Astrocyte (in vitro differentiated cells and primary cell): ENCODE data around the gene PRF1. TPM values are rescaled to one million over a fixed set of nuclear protein-coding genes. Genes with fewer than 3 reads are reported as not detected.

Source experiments
- DNase-seq: peaks from one replicate; pipeline ENCODE4 v3.0.0-alpha.2; 2010; ENCODE audit warnings: low read depth
- FAIRE-seq: peaks from 2 replicates; lab custom pipeline; 2011; peaks lifted over from hg19 to GRCh38; lab: Jason Lieb, UNC
- H2AFZ ChIP-seq: 2 replicates; pipeline ENCODE4 v1.6.0; 2012; ENCODE audit warnings: low read depth, low read length, inconsistent platforms
- H3K27ac ChIP-seq: 2 replicates; pipeline ENCODE4 v1.5.1; 2011; ENCODE audit warnings: low read depth, low read length, inconsistent platforms
- H3K27me3 ChIP-seq: 2 replicates; pipeline ENCODE4 v1.6.0; 2011; ENCODE audit warnings: low read length, inconsistent platforms; ENCODE audit not compliant: insufficient read depth
- H3K36me3 ChIP-seq: 2 replicates; pipeline ENCODE4 v1.5.1; 2011; ENCODE audit warnings: low read length, inconsistent platforms; ENCODE audit not compliant: insufficient read depth
- H3K4me1 ChIP-seq: 2 replicates; pipeline ENCODE4 v1.5.1; 2011; ENCODE audit warnings: low read length, inconsistent platforms; ENCODE audit not compliant: insufficient read depth
- H3K4me2 ChIP-seq: 2 replicates; pipeline ENCODE4 v1.6.0; 2012; ENCODE audit warnings: low read length, inconsistent platforms
- H3K4me3 ChIP-seq: 2 replicates; pipeline ENCODE4 v1.5.1; 2011; ENCODE audit warnings: low read depth, mild to moderate bottlenecking, low read length, inconsistent platforms; ENCODE audit not compliant: insufficient read depth
- H3K79me2 ChIP-seq: 2 replicates; pipeline ENCODE4 v1.6.0; 2012; ENCODE audit warnings: mild to moderate bottlenecking, low read length, inconsistent platforms; ENCODE audit not compliant: insufficient read depth
- H3K9ac ChIP-seq: 2 replicates; pipeline ENCODE4 v1.6.0; 2012; ENCODE audit warnings: mild to moderate bottlenecking, low read length, inconsistent platforms
- H3K9me3 ChIP-seq: 2 replicates; pipeline ENCODE4 v1.5.1; 2012; ENCODE audit warnings: low read depth, mild to moderate bottlenecking, low read length, inconsistent platforms; ENCODE audit not compliant: insufficient read depth
- H4K20me1 ChIP-seq: 2 replicates; pipeline ENCODE4 v1.6.0; 2012; ENCODE audit warnings: low read length, inconsistent platforms; ENCODE audit not compliant: insufficient read depth
- H3K27ac Mint-ChIP-seq: one replicate; pipeline ENCODE4 v1.8.0; 2021; ENCODE audit warnings: mild to moderate bottlenecking, mixed read lengths; ENCODE audit not compliant: unreplicated experiment
- H3K27me3 Mint-ChIP-seq: one replicate; pipeline ENCODE4 v1.8.0; 2021; ENCODE audit warnings: low read depth, mixed read lengths; ENCODE audit not compliant: unreplicated experiment
- H3K36me3 Mint-ChIP-seq: one replicate; pipeline ENCODE4 v1.8.0; 2021; ENCODE audit warnings: low read depth, mixed read lengths; ENCODE audit not compliant: unreplicated experiment
- H3K4me1 Mint-ChIP-seq: one replicate; pipeline ENCODE4 v1.8.0; 2021; ENCODE audit warnings: low read depth, mixed read lengths; ENCODE audit not compliant: unreplicated experiment
- H3K4me3 Mint-ChIP-seq: one replicate; pipeline ENCODE4 v1.8.0; 2021; ENCODE audit warnings: mild to moderate bottlenecking, moderate library complexity, mixed read lengths; ENCODE audit not compliant: unreplicated experiment
- H3K9me3 Mint-ChIP-seq: one replicate; pipeline ENCODE4 v1.8.0; 2021; ENCODE audit warnings: mild to moderate bottlenecking, mixed read lengths; ENCODE audit not compliant: unreplicated experiment
- EZH2 ChIP-seq: IDR thresholded peaks from 2 replicates; pipeline ENCODE4 v1.6.1; 2012; ENCODE audit warnings: mild to moderate bottlenecking, low read length, inconsistent platforms; ENCODE audit not compliant: insufficient read depth
- total RNA-seq: library from RNA; stranded (reverse); gene quantifications from 2 replicates; pipeline ENCODE4 v1.2.1, GENCODE V29; 2021
- TF ChIP-seq, protein P1 (sequence below): IDR thresholded peaks from 2 replicates; pipeline ENCODE4 v1.5.1; 2011; ENCODE audit warnings: low read depth, mild to moderate bottlenecking, inconsistent platforms, low read length, moderate library complexity; ENCODE audit not compliant: insufficient read depth

PRF1 gene
- total RNA-seq, 1 donor from 2014 or later, result 0.16 TPM

DNA sequence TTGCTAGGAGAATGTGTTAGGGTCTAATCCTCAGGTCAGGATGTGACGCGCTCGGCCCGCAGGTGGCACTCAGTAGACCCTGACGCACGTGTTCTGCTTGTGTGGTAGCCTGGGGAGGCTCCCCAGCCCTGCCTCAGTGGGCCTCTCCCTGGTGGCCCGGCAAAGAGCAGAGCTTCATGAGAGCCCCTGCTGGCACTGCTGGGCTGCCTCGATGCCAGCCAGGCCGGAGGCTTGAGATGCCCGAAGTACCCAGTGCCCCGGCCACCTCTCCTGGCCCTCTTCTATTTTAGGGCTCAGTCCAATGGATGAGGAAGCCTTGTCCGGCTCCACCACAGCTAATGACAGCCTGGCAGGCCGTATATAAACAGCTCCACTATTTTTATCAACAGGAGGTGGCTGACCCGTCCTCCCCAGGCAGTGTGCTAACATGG, 42.0 kb downstream of the PRF1 start:
- Histone ChIP-seq H3K4me1 (peaks cover 13% of the 10 kb centered on the region), H3K27me3 (no peaks in the 10 kb centered on the region), H3K36me3 (no peaks in the 10 kb centered on the region), H3K79me2 (no peaks in the 10 kb centered on the region), H3K9ac (no peak overlapping the region), H3K27ac (no peak overlapping the region), H4K20me1 (no peaks in the 10 kb centered on the region), H3K4me3 (no peak overlapping the region), H3K4me2 (no peak overlapping the region), H2AFZ (no peak overlapping the region), H3K9me3 (no peaks in the 10 kb centered on the region)
- FAIRE-seq, result no peak
- no peak for TF ChIP-seq EZH2
- TF ChIP-seq, protein P1, sequence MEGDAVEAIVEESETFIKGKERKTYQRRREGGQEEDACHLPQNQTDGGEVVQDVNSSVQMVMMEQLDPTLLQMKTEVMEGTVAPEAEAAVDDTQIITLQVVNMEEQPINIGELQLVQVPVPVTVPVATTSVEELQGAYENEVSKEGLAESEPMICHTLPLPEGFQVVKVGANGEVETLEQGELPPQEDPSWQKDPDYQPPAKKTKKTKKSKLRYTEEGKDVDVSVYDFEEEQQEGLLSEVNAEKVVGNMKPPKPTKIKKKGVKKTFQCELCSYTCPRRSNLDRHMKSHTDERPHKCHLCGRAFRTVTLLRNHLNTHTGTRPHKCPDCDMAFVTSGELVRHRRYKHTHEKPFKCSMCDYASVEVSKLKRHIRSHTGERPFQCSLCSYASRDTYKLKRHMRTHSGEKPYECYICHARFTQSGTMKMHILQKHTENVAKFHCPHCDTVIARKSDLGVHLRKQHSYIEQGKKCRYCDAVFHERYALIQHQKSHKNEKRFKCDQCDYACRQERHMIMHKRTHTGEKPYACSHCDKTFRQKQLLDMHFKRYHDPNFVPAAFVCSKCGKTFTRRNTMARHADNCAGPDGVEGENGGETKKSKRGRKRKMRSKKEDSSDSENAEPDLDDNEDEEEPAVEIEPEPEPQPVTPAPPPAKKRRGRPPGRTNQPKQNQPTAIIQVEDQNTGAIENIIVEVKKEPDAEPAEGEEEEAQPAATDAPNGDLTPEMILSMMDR, result no peak
- Mint-ChIP-seq H3K36me3 (peaks cover 2% of the 10 kb centered on the region), H3K27ac (no peak overlapping the region), H3K4me3 (no peak overlapping the region), H3K4me1 (peaks cover 16% of the 10 kb centered on the region), H3K27me3 (peaks cover 38% of the 10 kb centered on the region), H3K9me3 (no peaks in the 10 kb centered on the region)
- no peak for DNase-seq

DNA sequence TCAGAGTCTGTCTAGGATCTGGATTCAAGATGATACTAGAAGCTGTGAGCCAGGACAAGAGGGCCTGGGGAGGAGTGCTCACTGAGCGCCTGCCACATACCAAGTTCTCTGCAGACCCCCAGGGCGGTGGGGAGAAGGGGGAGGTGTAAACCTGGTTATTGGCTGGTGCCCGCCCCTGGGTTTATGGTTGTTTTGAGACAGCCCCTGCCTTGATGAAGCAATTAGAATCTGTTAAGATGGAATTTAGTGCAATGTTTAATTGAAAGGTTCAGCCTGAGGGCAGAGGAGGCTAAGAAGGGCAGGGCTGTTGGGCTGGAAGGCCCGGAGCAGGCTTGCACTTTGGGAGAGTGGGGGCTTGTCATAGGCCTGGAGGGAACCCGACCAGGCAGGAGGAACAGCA, 42.7 kb downstream of the PRF1 start:
- H3K4me2 ChIP-seq, result peak overlapping the region; percentile 77

More for the DNA sequence above, 42.7 kb downstream of the PRF1 start:
- H3K9me3 ChIP-seq, result no peaks in the 10 kb centered on the region
- no peaks in the 10 kb centered on the region for H3K79me2 ChIP-seq
- Mint-ChIP-seq H3K27ac (peak overlapping the region; percentile 93), H3K4me3 (no peak overlapping the region), H3K9me3 (no peaks in the 10 kb centered on the region), H3K27me3 (peaks cover 31% of the 10 kb centered on the region), H3K4me1 (peaks cover 16% of the 10 kb centered on the region), H3K36me3 (peaks cover under 1% of the 10 kb centered on the region)
- peak overlapping the region; percentile 27 for H2AFZ ChIP-seq
- H3K9ac ChIP-seq, result no peak overlapping the region
- no peaks in the 10 kb centered on the region for H3K27me3 ChIP-seq
- no peaks in the 10 kb centered on the region for H3K36me3 ChIP-seq
- H3K4me3 ChIP-seq, result no peak overlapping the region
- no peak overlapping the region for H3K27ac ChIP-seq
- no peaks in the 10 kb centered on the region for H4K20me1 ChIP-seq
- FAIRE-seq (no peak), DNase-seq (no peak)
- peaks cover 13% of the 10 kb centered on the region for H3K4me1 ChIP-seq
- TF ChIP-seq EZH2, result no peak
- TF ChIP-seq, protein P1, result no peak
